ENCODE measurements around the gene ZNF648.

The ZNF648 gene

DNA sequence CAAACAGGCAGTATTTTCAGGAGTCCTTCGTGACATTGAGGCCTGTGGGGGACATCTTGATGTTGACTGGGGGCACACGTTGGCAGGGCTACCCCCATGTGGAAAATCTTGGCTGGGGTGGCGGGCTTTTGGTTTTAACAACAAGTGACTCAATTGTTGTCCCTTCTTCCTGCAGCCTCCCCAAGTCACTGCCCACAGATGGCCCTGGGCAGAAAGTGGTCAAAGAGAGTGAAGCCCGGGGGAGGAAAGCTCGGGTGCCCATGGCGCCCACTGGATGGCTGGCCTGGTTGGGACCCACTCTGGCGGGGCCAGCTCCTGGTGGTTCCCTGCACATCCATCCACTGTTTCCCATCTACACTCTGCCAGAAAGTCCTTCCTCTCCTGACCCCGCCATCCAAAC lies 24.6 kb upstream of the ZNF648 start:
- Histone ChIP-seq H3K4me3 (ENCODE audit: low read depth, low read length) (no peak overlapping the region), H3K9me3 (ENCODE audit: control insufficient read depth, low read length) (no peaks in the 10 kb centered on the region), H2AFZ (no peak overlapping the region), H3K4me1 (no peaks in the 10 kb centered on the region), H3K9ac (no peak overlapping the region), H3K4me2 (ENCODE audit: low read length) (no peak overlapping the region), H3K79me2 (no peaks in the 10 kb centered on the region), H3K27ac (no peak overlapping the region), H3K36me3 (ENCODE audit: control insufficient read depth, insufficient read depth, low read length) (no peaks in the 10 kb centered on the region), H3K27me3 (ENCODE audit: control insufficient read depth, insufficient read depth, low read length) (no peaks in the 10 kb centered on the region)
- TF ChIP-seq, protein P1, sequence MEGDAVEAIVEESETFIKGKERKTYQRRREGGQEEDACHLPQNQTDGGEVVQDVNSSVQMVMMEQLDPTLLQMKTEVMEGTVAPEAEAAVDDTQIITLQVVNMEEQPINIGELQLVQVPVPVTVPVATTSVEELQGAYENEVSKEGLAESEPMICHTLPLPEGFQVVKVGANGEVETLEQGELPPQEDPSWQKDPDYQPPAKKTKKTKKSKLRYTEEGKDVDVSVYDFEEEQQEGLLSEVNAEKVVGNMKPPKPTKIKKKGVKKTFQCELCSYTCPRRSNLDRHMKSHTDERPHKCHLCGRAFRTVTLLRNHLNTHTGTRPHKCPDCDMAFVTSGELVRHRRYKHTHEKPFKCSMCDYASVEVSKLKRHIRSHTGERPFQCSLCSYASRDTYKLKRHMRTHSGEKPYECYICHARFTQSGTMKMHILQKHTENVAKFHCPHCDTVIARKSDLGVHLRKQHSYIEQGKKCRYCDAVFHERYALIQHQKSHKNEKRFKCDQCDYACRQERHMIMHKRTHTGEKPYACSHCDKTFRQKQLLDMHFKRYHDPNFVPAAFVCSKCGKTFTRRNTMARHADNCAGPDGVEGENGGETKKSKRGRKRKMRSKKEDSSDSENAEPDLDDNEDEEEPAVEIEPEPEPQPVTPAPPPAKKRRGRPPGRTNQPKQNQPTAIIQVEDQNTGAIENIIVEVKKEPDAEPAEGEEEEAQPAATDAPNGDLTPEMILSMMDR (IDR thresholded peaks at IDR 0.05) = no peak

DNA sequence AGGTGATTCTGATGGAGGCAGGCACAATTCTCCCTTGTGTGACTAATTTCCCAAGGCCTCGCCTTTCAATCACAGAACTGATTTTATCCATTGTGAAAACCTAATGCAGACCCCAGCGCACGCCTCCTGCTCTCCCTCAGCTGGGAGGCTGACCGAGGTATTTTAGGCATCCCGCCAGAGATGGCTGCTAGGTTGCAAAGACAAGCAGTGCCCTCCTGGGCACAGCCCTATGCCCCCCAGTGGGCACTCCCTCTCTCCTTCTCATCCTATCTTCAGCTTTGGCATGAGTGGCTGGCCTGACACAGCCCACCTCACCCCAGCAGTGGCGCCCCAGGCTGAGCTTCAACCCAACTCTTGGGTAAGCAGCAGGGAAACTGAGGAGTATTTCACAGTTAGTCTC lies 24.2 kb upstream of the ZNF648 start:
- H2AFZ ChIP-seq = no peak overlapping the region
- no peaks in the 10 kb centered on the region for H3K27me3 ChIP-seq (ENCODE audit: control insufficient read depth, insufficient read depth, low read length)
- no peaks in the 10 kb centered on the region for H3K79me2 ChIP-seq
- TF ChIP-seq, protein P1 (IDR thresholded peaks at IDR 0.05) = no peak
- no peak overlapping the region for H3K4me2 ChIP-seq (ENCODE audit: low read length)
- no peaks in the 10 kb centered on the region for H3K9me3 ChIP-seq (ENCODE audit: control insufficient read depth, low read length)
- no peak overlapping the region for H3K9ac ChIP-seq
- H3K4me1 ChIP-seq = no peaks in the 10 kb centered on the region
- no peak overlapping the region for H3K4me3 ChIP-seq (ENCODE audit: low read depth, low read length)
- H3K27ac ChIP-seq = no peak overlapping the region
- H3K36me3 ChIP-seq (ENCODE audit: control insufficient read depth, insufficient read depth, low read length) = no peaks in the 10 kb centered on the region

DNA sequence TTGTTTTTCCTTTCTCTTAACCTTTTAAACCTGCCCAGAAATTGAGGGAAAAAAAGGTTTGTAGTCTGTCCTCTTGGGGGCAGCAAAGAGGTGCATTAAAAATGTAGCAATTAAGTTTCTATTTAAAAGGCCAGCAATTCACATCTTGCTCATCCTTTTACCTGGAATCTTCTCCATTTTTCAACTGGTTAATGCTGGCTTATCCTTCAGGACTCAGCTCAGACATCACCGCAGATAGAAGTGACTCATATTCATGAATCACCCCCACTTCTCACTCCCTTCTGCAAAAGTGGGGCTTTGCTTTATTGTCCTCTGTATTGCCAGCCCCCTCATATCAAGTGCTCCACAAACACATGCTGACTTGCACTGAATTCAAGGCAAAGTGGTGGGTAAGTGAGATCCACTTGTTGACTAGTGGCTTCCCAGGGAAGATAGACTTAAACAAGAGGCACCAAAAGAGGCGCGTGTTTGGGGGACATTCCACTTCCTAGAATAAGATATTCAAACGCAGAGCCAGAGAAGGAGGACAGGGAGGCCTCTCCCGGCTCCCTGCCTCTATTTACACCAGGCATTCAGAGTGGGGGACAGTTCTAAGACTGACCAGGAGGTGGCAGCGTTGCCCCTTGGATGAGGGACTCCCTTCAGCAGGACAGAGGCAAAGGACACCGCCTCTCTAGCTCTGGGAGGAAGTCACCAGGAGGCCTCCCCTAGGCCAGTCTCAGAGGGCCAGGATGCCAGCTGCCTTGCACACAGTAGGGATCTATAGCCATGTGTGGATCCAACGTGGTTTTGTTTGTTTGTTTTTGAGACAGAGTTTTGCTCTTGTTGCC lies 23.2 kb upstream of the ZNF648 start:
- Histone ChIP-seq H3K4me2 (ENCODE audit: low read length) (no peak overlapping the region), H3K36me3 (ENCODE audit: control insufficient read depth, insufficient read depth, low read length) (no peaks in the 10 kb centered on the region), H3K27me3 (ENCODE audit: control insufficient read depth, insufficient read depth, low read length) (no peaks in the 10 kb centered on the region), H3K9ac (no peak overlapping the region), H2AFZ (peak overlapping the region; percentile 15), H3K4me3 (ENCODE audit: low read depth, low read length) (no peak overlapping the region), H3K4me1 (no peaks in the 10 kb centered on the region), H3K79me2 (no peaks in the 10 kb centered on the region), H3K27ac (no peak overlapping the region), H3K9me3 (ENCODE audit: control insufficient read depth, low read length) (no peaks in the 10 kb centered on the region)
- TF ChIP-seq, protein P1 (IDR thresholded peaks at IDR 0.05) = peak; percentile 63

DNA sequence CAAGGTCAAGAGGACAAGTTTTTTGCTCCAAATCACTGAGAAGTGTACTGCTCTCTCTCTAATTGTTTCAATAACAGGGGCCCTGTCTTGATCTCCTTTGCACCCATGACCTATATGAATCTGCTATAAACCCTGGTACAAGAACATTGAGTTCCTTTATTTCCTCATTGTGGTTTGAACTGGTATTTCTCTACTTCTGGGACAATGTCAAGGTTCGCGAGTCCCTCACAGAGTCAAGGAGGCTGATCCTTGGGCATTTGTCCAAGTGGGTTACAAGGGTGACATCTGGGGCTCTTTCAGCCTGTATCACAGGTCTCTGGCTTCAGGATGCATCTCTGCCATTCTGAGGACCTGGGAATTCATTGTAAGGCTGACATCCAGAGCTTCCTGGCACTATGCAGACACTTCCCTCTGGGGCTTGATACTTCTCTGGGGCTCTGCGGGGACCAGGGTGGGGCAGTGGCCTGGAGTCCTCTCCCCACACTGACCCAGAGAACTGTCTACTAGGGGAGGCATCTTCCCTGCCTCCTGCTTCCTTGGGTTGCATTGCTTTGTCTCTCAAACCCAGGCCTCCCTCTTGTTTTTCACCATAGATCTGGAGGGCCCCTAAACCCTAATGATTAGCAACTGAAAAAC lies 22.5 kb upstream of the ZNF648 start:
- Histone ChIP-seq H3K4me1 (no peaks in the 10 kb centered on the region), H3K27ac (no peak overlapping the region), H3K9ac (no peak overlapping the region), H3K79me2 (no peaks in the 10 kb centered on the region), H3K4me2 (ENCODE audit: low read length) (no peak overlapping the region), H3K9me3 (ENCODE audit: control insufficient read depth, low read length) (no peaks in the 10 kb centered on the region), H3K36me3 (ENCODE audit: control insufficient read depth, insufficient read depth, low read length) (no peaks in the 10 kb centered on the region), H3K4me3 (ENCODE audit: low read depth, low read length) (no peak overlapping the region), H2AFZ (no peak overlapping the region), H3K27me3 (ENCODE audit: control insufficient read depth, insufficient read depth, low read length) (no peaks in the 10 kb centered on the region)
- TF ChIP-seq, protein P1 (IDR thresholded peaks at IDR 0.05) = no peak

Measured in parathyroid adenoma (tissue), 2 donors.